ENCODE results near the gene NUDC.
"Not testable (repeated sequence)": the region's sequence is repeated elsewhere in the genome, so short reads cannot be mapped to it uniquely, and the experiment has no call there.

The NUDC gene

GRCh38 chr1:26911399-26912146 is 10.0 kb upstream of the NUDC start:
- DNase-seq (ENCODE audit: low read depth) = no peak

- DNase-seq (ENCODE audit: low read depth) = no peak
These were observed 9.4 kb upstream of the NUDC start for GRCh38 chr1:26912147-26912490.

GRCh38 chr1:26913389-26913753 is 8.2 kb upstream of the NUDC start:
- DNase-seq (ENCODE audit: low read depth) = no peak

GRCh38 chr1:26913754-26914619 is 7.6 kb upstream of the NUDC start, which contains the start of gene NR0B2:
Gene NR0B2 (minus strand): TSS chr1:26913975. CDS start chr1:26913940, 35 bp downstream.
- no peak for DNase-seq (ENCODE audit: low read depth)

- DNase-seq (ENCODE audit: low read depth) = no peak
These were observed 6.2 kb upstream of the NUDC start for GRCh38 chr1:26915204-26915842.

- no peak for DNase-seq (ENCODE audit: low read depth)
These were observed 410 bp upstream of the NUDC start for GRCh38 chr1:26921126-26921539.

- DNase-seq (ENCODE audit: low read depth) = no peak
These were observed 837 bp downstream of the NUDC start for GRCh38 chr1:26922431-26922729.

GRCh38 chr1:26922901-26923300 is 1.4 kb downstream of the NUDC start:
- DNase-seq (ENCODE audit: low read depth) = no peak

- no peak for DNase-seq (ENCODE audit: low read depth)
These were observed 2.2 kb downstream of the NUDC start for GRCh38 chr1:26923711-26924110.

GRCh38 chr1:26932531-26932930 is 11.0 kb downstream of the NUDC start:
- DNase-seq (ENCODE audit: low read depth) = no peak

GRCh38 chr1:26936823-26937222 is 15.3 kb downstream of the NUDC start:
- no peak for DNase-seq (ENCODE audit: low read depth)

GRCh38 chr1:26938004-26938658 is 16.6 kb downstream of the NUDC start:
- DNase-seq (ENCODE audit: low read depth) = no peak

GRCh38 chr1:26938659-26939025 is 17.1 kb downstream of the NUDC start:
- DNase-seq (ENCODE audit: low read depth) = no peak

GRCh38 chr1:26941311-26941710 is 19.8 kb downstream of the NUDC start:
- no peak for DNase-seq (ENCODE audit: low read depth)

GRCh38 chr1:26942656-26943055 is 21.1 kb downstream of the NUDC start:
- no peak for DNase-seq (ENCODE audit: low read depth)

- no peak for DNase-seq (ENCODE audit: low read depth)
These were observed 23.6 kb downstream of the NUDC start for GRCh38 chr1:26945138-26945537.

GRCh38 chr1:26945728-26946127 is 24.2 kb downstream of the NUDC start:
- DNase-seq (ENCODE audit: low read depth) = no peak

- no peak for DNase-seq (ENCODE audit: low read depth)
These were observed 24.7 kb downstream of the NUDC start for GRCh38 chr1:26946270-26946669.

- not testable (repeated sequence) for DNase-seq (ENCODE audit: low read depth)
These were observed 27.1 kb downstream of the NUDC start for GRCh38 chr1:26948725-26949057.

GRCh38 chr1:26949266-26949925 is 27.9 kb downstream of the NUDC start:
- DNase-seq (ENCODE audit: low read depth) = no peak

- no peak for DNase-seq (ENCODE audit: low read depth)
These were observed 28.4 kb downstream of the NUDC start for GRCh38 chr1:26949926-26950319.

- no peak for DNase-seq (ENCODE audit: low read depth)
These were observed 29.1 kb downstream of the NUDC start for GRCh38 chr1:26950602-26951001.

Data from stimulated activated CD8-positive, alpha-beta memory T cell treated with anti-CD3 and anti-CD28 coated beads, Interleukin-12 subunit alpha, Interleukin-12 subunit beta, amount 100 ng/mL, for 1 hour (primary cell).